Measurements from ENCODE around the gene FKBP6. TPM values are rescaled to one million over a fixed set of nuclear protein-coding genes. Genes with fewer than 3 reads are reported as not detected.
A peak's percentile ranks its signal among the peaks of the same experiment; 100 is the strongest.

Gene FKBP6
- total RNA-seq, 1 donor from 2014 or later: not detected

DNA sequence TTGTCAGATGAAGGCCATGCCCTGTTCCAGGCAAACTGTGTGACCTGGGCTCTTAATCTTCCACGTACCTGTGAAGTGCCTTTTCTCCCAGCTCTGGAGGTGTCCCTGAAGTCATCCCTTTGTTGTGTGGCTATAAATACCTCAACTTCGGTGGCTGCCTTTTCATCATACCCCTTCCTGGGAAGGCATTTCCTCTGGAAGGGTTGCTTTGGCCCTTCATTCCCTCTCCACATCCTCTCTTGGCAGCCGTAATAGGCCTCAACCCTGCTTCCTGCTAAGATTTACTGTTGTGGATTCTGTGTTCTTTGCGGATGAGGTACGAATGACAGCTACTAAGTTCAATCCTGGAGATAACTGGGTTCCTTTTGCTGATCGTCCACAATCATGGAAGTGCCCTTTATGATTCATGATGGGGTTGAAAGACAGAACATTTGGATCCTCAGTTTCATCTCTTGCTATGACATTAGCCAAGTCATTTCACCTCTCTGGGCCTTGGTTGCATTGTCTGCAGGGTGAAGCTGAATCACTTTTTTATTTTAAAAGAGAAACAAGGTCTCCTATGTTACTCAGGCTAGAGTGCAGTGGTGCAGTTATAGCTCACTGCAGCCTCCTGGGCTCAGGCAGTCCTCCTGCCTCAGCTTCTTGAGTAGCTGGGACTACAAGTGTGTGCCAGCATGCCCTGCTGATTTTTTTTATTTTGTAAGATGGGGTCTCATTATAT, 23.6 kb downstream of the FKBP6 start:
- H3K4me1 Mint-ChIP-seq (ENCODE audit: low read depth): peaks cover 12% of the 10 kb centered on the region
- H3K27me3 Mint-ChIP-seq (ENCODE audit: low read depth): peaks cover 6% of the 10 kb centered on the region
- peaks cover 7% of the 10 kb centered on the region for H3K9me3 Mint-ChIP-seq (ENCODE audit: low read depth)
- peaks cover 3% of the 10 kb centered on the region for H3K36me3 Mint-ChIP-seq (ENCODE audit: low read depth)
- no peak for DNase-seq (ENCODE audit: low spot score)
- TF ChIP-seq, protein P1, sequence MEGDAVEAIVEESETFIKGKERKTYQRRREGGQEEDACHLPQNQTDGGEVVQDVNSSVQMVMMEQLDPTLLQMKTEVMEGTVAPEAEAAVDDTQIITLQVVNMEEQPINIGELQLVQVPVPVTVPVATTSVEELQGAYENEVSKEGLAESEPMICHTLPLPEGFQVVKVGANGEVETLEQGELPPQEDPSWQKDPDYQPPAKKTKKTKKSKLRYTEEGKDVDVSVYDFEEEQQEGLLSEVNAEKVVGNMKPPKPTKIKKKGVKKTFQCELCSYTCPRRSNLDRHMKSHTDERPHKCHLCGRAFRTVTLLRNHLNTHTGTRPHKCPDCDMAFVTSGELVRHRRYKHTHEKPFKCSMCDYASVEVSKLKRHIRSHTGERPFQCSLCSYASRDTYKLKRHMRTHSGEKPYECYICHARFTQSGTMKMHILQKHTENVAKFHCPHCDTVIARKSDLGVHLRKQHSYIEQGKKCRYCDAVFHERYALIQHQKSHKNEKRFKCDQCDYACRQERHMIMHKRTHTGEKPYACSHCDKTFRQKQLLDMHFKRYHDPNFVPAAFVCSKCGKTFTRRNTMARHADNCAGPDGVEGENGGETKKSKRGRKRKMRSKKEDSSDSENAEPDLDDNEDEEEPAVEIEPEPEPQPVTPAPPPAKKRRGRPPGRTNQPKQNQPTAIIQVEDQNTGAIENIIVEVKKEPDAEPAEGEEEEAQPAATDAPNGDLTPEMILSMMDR (IDR thresholded peaks at IDR 0.05): no peak
- no peak overlapping the region for H3K4me3 Mint-ChIP-seq (ENCODE audit: unreplicated experiment)
- no peak overlapping the region for H3K27ac Mint-ChIP-seq (ENCODE audit: unreplicated experiment)

DNA sequence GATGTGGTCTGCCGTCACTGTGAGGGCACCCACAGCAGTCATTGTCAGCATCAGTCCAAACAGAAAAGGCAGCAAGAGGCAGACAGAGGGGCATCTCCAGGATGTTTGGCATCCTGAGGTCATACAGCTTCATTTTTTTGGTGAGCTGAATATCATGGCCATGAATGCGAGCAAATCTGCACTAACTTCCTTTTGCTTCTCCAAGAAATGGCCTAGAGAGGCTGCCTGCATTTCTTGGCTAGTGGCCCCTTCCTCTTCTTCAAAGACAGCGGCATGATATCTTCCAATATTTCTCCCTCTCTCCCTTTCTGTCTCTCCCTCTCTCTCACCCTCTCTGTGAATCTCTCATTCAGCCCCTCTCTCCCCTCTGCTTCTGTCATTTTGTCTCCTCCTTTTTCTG, 24.8 kb downstream of the FKBP6 start:
- Mint-ChIP-seq H3K27ac (ENCODE audit: unreplicated experiment) (no peak overlapping the region), H3K4me3 (ENCODE audit: unreplicated experiment) (no peak overlapping the region), H3K27me3 (ENCODE audit: low read depth) (peaks cover 6% of the 10 kb centered on the region), H3K36me3 (ENCODE audit: low read depth) (peaks cover 3% of the 10 kb centered on the region), H3K9me3 (ENCODE audit: low read depth) (peaks cover 7% of the 10 kb centered on the region), H3K4me1 (ENCODE audit: low read depth) (peaks cover 13% of the 10 kb centered on the region)
- TF ChIP-seq, protein P1 (IDR thresholded peaks at IDR 0.05): no peak
- no peak for DNase-seq (ENCODE audit: low spot score)

DNA sequence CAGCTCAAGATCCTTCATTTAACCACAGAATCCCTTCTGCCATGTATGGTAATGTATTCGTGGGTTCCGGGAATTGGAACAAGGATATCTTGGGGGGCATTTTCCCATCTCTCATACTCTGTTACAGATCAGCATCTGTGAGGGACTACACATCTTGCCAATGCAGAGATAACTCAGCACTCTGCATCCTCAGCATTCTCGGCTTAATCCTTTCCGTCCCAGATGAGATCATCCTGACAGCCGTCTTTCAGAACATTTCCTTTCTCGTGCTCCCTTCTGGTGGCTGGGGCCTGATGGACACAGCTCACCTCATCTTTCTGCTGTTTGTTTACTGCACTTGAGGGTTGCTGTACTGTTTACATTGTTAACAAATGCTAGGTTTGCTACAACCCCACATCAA, 25.3 kb downstream of the FKBP6 start:
- TF ChIP-seq, protein P1 (IDR thresholded peaks at IDR 0.05): no peak
- Mint-ChIP-seq H3K27ac (ENCODE audit: unreplicated experiment) (no peak overlapping the region), H3K36me3 (ENCODE audit: low read depth) (peaks cover 3% of the 10 kb centered on the region), H3K4me1 (ENCODE audit: low read depth) (peaks cover 18% of the 10 kb centered on the region), H3K27me3 (ENCODE audit: low read depth) (peaks cover 6% of the 10 kb centered on the region), H3K9me3 (ENCODE audit: low read depth) (peaks cover 7% of the 10 kb centered on the region), H3K4me3 (ENCODE audit: unreplicated experiment) (no peak overlapping the region)
- DNase-seq (ENCODE audit: low spot score): no peak

DNA sequence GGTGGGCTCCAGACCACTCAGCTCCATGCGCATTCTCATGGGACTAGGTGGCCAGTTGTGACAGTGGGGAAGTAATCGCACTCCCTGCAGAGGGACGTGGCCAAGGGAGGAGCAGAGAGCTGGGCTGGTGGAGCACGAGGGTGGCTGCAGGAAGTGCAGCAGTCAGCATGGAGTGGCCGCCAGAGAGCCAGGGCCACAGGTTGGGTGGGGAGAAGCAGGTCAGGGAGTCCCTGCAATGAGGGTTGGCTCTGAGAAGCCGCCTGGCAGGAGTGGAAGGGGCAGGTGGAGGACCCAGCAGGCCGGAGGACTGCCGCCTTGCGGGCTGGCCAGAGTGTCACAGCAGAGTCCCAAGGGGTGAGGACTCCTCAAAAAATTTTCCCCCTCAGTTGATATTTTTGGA, 26.2 kb downstream of the FKBP6 start:
- H3K9me3 Mint-ChIP-seq (ENCODE audit: low read depth): peaks cover 7% of the 10 kb centered on the region
- H3K4me3 Mint-ChIP-seq (ENCODE audit: unreplicated experiment): no peak overlapping the region
- TF ChIP-seq, protein P1 (IDR thresholded peaks at IDR 0.05): no peak
- peaks cover 3% of the 10 kb centered on the region for H3K36me3 Mint-ChIP-seq (ENCODE audit: low read depth)
- H3K27me3 Mint-ChIP-seq (ENCODE audit: low read depth): peaks cover 6% of the 10 kb centered on the region
- no peak overlapping the region for H3K27ac Mint-ChIP-seq (ENCODE audit: unreplicated experiment)
- DNase-seq (ENCODE audit: low spot score): peak; percentile 68
- H3K4me1 Mint-ChIP-seq (ENCODE audit: low read depth): peaks cover 23% of the 10 kb centered on the region

DNA sequence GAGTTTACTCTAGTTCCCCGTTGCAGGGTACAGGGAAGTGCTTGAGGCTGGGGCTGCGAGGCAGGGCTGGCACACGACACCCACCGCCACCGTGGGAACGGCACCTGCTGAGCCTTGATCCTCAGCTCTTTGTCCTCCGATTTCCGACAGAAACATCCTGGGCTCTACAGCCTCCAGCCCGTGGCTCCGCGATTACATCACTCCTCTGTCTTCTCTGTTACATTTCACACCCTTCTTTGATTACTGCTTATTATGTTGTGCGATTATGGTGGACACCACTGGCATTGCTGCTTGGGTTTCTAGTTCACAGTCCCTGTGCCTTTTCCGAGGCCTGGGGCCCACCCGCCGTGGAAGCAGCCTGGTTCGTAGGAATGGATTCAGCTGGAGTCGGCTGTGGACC, 26.9 kb downstream of the FKBP6 start:
- Mint-ChIP-seq H3K4me3 (ENCODE audit: unreplicated experiment) (no peak overlapping the region), H3K4me1 (ENCODE audit: low read depth) (peaks cover 26% of the 10 kb centered on the region), H3K36me3 (ENCODE audit: low read depth) (peaks cover 3% of the 10 kb centered on the region), H3K9me3 (ENCODE audit: low read depth) (peaks cover 7% of the 10 kb centered on the region), H3K27me3 (ENCODE audit: low read depth) (peaks cover 6% of the 10 kb centered on the region), H3K27ac (ENCODE audit: unreplicated experiment) (no peak overlapping the region)
- peak; percentile 47 for DNase-seq (ENCODE audit: low spot score)
- TF ChIP-seq, protein P1 (IDR thresholded peaks at IDR 0.05): no peak

Measured in chondrocyte (in vitro differentiated cells).